Hematopoietic multipotent progenitor cell treated with erythropoietin and hydrocortisone succinate and interleukin-3 and kit ligand, for 8 days (in vitro differentiated cells): ENCODE measurements around the gene SCN1B.

Experiments
- DNase-seq: peaks from one replicate; pipeline ENCODE4 v3.0.0-alpha.2; 2015

SCN1B gene

DNA sequence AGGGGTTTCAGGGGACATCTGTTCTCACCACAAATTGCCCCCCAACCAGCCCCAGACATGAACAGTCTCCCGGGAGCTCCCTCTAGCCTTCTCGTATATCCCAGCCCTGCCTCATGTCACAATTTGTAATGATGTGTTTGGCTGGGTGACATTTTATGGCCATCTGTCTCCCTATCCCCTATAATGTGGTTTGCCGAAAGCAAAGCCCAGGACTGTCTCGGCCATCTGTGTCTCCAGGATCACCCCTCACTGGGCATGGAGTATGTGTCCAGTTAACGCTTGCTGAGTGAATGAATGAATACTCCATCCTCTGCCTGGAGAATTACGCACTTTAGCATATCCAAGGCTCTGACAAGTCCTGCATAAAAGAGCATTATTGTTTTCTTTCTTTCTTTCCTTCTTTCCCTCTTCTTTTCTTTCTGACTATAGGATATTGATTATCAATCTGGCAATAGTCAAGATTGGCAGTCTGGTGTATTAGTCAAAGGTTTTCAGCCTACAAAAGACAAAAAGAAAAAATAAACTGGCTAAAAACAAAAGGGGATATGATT, 26.3 kb downstream of the SCN1B start:
- no peak for DNase-seq

GRCh38 chr19:35058370-35058769, 28.1 kb downstream of the SCN1B start:
- no peak for DNase-seq

DNA sequence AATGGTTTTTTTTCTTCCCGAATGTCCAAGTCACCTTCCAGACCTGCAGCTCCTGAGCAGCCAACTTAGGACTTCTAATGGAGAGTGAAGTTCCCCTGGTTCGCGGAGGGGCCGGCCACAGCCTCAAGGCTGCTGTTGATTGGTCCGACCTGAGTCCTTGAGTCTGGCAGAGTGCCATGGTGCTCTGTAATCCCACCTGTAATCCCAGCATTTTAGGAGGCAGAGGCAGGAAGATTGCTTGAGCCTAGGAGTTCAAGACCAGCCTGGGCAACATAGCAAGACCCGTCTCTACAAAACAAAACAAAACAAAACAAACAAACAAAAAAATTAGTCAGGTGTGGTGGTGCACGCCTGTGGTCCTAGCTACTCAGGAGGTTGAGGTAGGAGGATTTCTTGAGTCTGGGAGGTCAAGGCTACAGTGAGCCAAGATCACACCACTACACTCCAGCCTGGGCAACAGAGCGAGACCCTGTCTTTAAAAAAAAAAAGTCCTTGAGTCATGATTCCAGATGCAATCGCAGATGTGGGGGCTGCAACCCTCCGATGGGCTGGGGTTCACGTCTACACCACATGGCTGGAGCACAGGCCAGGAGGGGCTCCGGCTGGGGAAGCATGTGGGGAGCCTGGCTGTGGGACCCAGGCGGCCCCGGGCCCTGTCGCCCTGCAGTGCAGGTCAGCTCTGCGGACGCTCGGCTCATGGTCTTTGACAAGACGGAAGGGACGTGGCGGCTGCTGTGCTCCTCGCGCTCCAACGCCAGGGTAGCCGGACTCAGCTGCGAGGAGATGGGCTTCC, 28.9 kb downstream of the SCN1B start:
- no peak for DNase-seq

DNA sequence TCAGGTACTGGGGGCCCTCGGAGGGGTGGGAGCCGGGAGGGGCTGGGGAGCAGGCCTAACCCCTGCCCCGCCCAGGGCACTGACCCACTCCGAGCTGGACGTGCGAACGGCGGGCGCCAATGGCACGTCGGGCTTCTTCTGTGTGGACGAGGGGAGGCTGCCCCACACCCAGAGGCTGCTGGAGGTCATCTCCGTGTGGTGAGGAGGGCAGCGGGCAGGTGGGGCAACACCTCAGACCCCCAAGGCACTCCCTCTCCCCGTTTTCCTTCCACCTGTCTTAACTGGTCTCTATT, 29.5 kb downstream of the SCN1B start:
- no peak for DNase-seq

GRCh38 chr19:35060160-35060855, 30.0 kb downstream of the SCN1B start:
- no peak for DNase-seq

- DNase-seq = no peak
Observed at GRCh38 chr19:35061583-35062373, 31.5 kb downstream of the SCN1B start.

- no peak for DNase-seq
Observed at GRCh38 chr19:35062942-35063341, 32.7 kb downstream of the SCN1B start.

DNA sequence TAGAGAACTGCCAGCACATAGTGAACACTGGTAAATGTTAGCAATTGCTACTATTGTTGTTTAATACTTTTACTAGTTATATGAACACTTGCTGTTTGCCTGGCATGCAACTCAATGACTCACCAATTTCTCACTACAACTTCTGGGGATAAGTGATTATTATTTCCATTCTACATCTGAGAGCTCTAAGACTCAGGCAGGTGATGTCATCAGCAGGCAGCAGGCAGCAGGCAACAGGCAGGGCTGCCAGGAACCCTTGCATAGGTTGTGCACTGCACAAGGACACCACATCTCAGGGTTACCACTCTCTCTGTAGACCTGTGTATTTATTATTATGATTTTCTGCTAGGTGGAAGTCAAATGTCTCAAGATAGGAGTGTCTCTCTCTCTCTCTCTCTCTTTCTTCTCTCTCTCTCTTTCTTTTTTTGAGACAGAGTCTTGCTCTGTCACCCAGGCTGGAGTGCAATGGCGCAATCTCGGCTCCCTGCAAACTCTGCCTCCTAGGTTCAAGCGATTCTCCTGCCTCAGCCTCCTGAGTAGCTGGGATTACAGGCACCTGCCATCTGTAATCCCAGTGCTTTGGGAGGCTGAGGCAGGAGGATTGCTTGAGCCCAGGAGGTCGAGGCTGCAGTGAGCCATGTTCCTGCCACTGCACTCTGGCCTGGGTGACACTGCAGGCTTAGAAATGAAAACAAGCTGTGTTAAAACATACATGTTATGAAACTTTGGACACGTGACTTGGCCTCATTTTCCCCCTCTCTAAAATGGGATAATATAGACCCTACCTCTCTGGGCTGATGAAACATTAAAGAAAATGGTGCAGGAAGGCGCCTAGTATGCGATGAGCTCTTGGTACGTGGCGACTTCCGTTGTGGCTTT, 33.9 kb downstream of the SCN1B start:
- peak; percentile 26 for DNase-seq

DNA sequence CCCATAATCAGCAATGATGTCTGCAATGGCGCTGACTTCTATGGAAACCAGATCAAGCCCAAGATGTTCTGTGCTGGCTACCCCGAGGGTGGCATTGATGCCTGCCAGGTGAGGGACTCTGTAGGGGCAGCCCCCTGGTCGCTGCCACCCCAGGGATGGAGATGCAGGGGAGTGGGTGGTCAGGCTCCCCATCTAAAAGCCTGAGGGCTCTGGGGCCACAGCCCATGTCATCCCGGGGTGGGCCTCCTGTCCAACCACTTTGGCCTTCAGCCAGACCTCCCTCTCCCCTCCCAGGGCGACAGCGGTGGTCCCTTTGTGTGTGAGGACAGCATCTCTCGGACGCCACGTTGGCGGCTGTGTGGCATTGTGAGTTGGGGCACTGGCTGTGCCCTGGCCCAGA, 35.3 kb downstream of the SCN1B start:
- DNase-seq = no peak

- DNase-seq = no peak
Observed at GRCh38 chr19:35066121-35066520, 35.9 kb downstream of the SCN1B start.

DNA sequence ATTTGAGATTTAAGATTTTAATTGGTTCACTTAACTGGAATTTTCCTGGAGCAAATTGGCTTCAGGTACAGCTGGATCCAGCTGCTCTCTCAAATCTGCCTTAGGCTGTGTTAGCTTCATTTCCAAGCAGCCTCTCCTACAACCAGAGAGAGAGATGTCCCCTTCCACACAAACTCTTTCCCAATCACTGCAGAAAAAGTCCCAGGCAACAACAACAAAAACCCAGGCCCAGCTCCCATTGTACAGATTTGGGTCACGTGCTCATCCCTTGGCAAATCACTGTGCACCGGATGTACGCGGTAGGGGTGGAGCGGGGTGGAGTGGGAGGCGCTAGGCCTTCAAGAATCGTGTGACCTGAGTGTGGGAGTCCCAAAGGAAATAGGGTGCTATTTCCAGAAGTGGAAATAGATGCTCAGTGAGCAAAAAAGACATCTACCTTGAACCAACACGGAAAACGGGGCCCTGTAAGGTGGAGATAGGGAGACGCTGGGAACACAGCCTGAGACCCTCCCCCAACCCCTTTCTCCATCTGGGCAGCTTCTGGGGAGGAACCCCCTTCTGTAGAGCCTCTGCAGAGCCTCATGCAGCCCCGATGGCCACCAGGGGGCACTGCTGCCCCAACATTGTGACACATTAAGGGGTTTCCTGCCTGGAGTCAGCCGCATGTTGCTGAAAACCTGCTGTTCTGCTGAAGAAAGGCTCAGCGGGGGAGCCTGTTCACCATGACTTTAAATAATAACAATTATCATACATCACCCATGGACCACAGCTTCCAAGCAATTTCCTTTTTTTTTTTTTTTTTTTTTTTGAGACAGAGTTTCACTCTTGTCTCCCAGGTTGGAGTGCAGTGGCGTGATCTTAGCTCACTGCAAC, 36.7 kb downstream of the SCN1B start:
- peak; percentile 90 for DNase-seq

- DNase-seq = no peak
Observed at GRCh38 chr19:35068941-35069634, 38.8 kb downstream of the SCN1B start.

- peak; percentile 11 for DNase-seq
Observed at GRCh38 chr19:35069696-35070095, 39.4 kb downstream of the SCN1B start.

- DNase-seq = no peak
Observed at GRCh38 chr19:35070471-35070870, 40.2 kb downstream of the SCN1B start.

DNA sequence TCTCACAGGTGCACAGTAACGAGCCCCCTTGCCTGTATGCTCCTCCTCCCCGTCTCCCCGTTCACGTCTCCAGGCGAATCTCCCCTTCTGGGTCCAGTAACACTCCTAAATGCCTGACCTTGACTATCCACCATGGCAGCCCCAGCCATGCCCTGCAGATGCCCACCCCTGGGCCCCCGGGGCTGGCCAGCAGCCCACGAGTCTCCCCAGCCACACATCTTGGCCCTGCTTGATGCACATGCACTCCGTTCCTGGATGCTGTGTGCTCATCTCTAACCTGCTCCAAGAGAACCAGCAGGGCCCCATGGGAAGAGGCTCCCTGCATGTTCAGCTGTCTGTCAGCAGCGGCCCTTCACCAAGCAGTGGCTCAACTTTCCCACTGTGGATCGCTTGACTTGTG, 43.2 kb downstream of the SCN1B start:
- no peak for DNase-seq

GRCh38 chr19:35073941-35074340, 43.7 kb downstream of the SCN1B start:
- DNase-seq = no peak

GRCh38 chr19:35074426-35075201, 44.3 kb downstream of the SCN1B start:
- DNase-seq = no peak

- no peak for DNase-seq
Observed at GRCh38 chr19:35075202-35076025, 45.1 kb downstream of the SCN1B start.

GRCh38 chr19:35076026-35076370, 45.7 kb downstream of the SCN1B start:
- no peak for DNase-seq
